NCI-H2029 treated with DMSO at 0.1 percent for 48 hours (cell line): ENCODE results near the gene TLL2.
"Not testable (repeated sequence)": the region's sequence is repeated elsewhere in the genome, so short reads cannot be mapped to it uniquely, and the experiment has no call there.

ENCODE experiments used
- DNase-seq: peaks from one replicate; lab custom pipeline; 2025; lab: John Stamatoyannopoulos, UW

TLL2 gene

GRCh38 chr10:96513698-96514561 is at the start of gene TLL2:
TLL2 (minus strand) TSS chr10:96513926; CDS start chr10:96513685, 241 bp downstream.
- peak; percentile 8 for DNase-seq

- no peak for DNase-seq
Measured at GRCh38 chr10:96560966-96561887, 47.5 kb upstream of the TLL2 start.

GRCh38 chr10:96560489-96560888 is 46.8 kb upstream of the TLL2 start:
- no peak for DNase-seq

DNA sequence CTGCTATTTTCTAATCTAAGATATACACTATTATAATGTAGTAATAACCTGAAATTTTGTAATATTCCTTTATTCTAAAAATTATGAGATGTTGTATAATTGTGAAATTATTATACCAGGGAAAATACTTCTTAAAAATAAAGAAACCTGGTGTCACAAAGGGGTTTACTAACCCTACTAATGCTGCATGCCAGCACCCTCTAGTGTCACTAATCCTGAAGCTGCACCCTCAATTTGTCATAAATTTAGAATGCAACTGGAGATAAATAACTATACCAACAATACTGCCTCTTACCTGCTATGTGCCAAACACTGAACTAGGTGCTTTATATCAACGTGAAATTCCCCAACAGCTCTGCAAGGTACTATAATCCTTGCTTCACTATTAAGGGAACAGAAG is 42.3 kb upstream of the TLL2 start:
- DNase-seq = no peak

DNA sequence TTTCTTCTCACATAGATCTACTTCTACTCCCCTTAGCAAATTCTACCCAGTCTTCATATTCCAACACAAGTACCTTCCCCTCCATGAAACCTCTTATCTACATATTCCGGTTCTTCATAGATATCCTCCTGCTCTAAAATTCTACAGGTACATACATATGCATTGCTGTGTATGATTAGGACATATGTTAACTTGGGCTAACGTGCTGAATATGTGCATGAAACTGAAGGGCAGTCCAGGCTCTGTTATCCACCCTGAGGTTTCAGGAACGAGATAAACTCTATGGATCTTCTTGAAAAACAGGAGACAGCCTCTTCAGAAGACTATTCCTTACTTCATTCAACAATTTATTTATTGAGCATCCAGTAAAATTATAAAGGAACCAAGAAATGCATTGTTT is 41.6 kb upstream of the TLL2 start:
- no peak for DNase-seq

DNA sequence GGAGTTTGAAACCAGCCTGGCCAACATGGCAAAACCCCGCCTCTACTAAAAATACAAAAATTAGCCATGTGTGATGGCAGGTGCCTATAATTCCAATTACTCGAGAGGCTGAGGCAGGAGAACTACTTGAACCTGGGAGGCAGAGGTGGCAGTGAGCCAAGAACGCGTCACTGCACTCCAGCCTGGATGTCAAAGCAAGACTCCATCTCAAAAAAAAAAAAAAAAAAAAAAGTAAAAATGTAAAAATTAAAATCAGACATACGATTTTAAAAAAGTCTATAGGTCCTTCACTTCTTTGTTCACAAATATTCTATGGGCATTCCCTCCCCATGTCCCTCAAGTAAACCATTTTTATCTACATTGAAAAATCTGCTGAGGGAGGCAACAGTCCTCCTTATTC is 34.9 kb upstream of the TLL2 start:
- DNase-seq = peak; percentile 4

DNA sequence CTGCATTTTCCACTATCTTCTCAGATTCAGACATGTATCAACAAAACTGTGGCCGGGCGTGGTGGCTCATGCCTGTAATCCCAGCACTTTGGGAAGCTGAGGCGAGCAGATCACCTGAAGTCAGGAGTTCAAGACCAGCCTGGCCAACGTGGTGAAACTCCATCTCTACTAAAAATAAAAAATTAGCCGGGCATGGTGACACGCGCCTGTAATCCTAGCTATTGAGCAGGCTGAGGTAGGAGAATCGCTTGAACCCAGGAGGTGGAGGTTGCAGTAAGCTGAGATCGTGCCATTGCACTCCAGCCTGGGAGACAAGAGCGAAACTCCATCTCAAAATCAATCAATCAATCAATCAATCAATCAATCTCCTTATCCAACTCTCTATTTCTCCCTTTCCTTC is 31.8 kb upstream of the TLL2 start:
- DNase-seq = not testable (repeated sequence)

- no peak for DNase-seq
Measured at GRCh38 chr10:96541921-96542320, 28.2 kb upstream of the TLL2 start.

DNA sequence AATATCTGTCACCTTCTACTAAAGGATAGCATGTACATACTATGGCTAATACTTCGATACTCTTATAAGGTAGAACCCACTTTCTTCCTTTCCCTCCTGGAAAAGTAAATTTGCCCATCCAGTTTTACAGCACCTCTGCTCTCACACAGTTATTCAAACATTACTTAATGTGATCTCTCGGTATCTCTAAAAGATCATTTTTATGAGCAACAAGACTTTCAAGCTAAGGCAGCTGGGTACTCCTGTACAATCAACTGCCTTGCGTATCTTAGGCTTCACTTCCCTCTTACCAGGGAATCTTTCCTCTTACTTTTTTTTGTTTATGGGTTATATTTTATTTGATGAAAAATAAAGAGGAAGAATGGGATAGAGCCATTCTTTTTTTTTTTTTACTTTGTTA is 26.5 kb upstream of the TLL2 start:
- no peak for DNase-seq

DNA sequence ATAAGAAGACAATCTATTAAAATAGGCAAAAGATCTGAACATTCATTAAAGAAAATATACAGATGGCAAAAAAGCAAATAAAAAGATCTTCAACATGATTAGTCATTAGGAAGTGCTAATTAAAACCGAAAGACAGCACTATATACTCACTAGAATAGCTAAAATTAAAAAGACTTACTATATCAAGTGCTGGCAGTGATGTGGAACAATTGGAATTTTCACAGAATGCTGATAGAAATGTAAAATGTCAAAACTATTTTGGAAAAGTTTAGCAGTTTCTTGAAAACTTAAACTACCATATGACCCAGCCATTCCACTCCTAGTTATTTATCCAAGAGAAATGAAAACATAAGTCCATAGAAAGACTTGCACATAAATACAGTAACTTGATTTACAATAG is 25.0 kb upstream of the TLL2 start:
- DNase-seq = no peak

DNA sequence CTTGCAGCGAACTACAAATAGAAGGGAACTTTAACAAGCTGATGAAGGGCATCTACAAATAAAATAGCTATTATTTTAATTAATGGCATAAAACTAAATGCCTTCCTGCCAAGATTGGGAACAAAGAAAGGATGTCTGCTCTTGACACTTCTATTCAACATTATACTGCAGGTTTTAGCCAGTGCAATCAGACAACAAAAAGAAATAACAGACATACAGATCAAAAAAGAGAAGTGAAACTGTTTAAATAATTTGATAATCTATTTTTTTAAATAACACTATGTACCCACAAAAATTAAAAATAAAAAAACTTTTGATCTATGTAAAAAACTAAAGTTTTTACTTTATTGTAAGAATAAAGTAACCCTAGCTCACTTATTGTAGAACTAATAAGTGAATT is 22.4 kb upstream of the TLL2 start:
- DNase-seq = no peak

DNA sequence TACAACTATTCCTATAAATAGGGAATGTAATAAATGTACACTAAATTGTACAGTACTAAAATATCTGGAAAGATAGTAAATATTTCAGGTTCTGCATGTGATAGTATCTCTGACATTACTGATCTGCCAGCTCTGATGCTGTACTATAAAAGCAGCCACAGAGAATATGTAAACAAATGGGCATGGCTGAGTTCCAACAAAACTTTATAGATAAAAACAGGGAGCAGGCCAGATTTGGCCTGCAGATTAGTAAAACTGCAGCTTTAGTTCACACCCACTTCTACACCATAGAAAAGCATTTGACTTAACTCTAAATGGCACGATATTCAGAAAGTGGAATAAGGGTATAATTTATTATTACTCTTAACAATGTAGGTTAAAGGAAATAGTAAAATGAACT is 18.8 kb upstream of the TLL2 start:
- DNase-seq = peak; percentile 8

DNA sequence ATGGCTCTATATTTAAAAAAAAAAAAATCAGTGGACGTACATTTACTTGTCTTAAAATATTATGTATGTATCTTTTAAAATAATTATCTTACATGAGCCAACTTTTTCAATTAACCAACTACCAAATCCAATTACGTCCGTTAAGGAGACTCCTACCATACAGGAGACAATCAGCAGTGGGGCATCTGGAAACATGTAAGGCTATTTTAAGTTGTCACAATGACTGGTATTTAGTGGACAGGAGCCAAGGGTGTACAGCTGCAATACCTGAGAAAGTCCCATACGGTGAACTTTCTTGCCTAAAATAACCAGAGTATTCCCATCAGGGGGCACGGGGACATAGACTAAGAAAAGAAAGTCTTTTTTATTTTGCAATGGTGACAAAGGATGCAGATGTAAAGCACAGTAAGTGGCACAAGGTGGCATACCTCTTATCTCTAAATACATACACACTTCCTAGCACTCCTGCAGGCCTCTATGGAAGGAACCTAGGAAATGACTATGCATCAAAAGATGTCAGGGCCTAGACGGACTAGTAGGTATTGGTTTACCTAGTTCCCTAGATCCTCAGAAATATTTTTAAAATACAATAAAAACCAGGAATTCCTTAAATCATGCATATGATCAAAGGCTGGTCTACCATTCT is 16.0 kb upstream of the TLL2 start:
- no peak for DNase-seq

GRCh38 chr10:96524741-96525140 is 11.0 kb upstream of the TLL2 start:
- DNase-seq = no peak

- no peak for DNase-seq
Measured at GRCh38 chr10:96517284-96517683, 3.6 kb upstream of the TLL2 start.

DNA sequence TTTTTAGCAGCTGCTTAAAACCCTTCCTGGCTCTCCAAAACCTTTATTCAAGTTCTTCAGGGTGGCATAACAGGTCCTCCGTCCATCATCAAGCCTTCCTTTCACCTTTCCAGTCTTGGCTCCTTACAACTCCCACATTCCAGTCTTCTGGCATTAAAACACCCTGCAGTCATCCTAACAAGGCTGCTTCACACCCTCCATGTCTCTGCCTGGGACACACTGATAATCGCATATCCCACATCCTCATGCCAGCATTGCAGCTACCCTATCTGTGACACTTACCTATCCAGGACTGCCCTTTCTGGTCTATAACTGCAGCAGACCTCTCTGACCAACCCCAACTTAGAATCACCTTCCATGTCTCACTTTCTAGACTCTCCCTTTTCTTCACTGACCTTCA is 2.6 kb upstream of the TLL2 start:
- DNase-seq = no peak

GRCh38 chr10:96513305-96513697 is 425 bp downstream of the TLL2 start:
- no peak for DNase-seq

DNA sequence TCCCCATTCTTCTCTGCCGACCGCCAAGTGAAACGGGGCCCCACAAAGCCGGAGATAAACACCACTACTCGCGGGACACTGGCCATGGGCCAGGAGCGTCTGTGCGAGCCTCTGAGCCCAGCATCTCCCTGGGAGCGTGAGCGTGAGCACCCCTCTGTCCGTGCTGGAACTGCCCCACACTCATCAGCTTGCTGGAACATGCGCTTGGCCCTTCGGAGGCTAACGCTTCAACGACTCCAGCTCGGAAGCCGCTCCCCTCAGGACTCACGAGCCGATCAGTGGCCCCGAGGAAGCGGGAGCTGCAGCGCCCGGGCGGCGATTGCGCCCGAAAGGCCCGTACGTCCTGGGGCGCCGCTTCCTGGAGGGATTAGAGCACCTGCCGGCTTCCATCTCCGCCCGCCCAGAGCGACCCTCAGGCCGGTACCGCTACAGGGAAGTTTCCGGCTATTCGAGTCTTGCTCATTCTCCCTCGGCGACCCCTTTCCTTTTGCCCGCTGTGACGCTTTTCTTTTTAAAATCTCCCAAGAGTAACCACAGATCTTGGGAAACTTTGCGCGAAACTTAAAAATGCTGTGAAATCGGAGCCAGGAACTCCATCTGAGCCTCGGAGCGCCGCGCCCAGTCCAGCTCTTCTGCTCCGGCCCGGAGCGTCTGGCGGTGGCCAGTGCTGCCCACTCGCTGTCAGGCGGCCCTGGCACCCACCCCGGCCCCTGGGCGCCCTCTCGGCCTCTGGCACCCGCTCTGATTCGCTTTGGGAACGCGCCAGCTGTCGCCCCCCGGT is 1.0 kb downstream of the TLL2 start:
- DNase-seq = no peak

DNA sequence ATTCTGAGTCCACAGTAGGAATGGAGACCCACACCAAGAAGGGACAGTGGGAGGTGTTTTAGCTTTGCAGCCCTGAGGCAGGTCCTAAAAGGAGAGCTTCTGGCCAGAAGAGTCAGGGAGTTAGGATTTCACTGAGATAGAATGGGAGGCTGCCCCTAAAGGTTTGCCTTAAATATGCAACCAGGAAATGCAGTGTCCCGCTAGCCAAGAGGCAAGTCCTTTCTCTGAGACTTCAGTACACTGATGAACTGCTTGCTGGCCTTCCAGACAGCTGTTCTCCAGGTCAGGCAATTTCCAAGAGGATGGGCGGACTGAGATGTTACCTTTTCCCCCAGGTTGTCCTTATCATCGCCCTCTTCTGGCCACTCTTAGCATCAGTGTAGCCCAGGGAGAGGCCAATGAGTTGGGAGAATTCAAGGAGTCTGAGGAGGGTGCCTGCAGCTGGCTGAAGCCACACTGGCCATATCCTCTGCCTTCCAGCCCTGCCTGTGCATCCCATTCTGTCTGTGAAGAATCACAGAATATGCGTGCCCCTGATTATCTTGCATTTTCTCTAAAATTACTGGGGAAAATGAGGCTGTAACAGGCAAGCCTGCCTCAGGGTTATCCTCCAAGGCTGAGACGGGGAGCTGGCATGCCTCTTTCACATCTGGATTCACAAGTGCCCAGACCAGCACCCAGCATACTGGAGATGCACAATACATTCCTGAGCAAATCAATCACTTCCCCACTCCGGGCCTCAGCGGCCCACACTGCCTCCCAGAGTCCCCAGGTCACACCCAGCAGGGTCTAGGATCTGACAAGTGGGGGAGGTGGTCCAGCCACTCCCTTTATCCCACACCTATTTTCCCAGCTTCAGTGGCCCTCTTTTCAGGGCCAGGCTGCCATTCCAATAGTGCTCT is 2.4 kb downstream of the TLL2 start:
- peak; percentile 12 for DNase-seq

- DNase-seq = no peak
Measured at GRCh38 chr10:96509017-96509641, 4.6 kb downstream of the TLL2 start.
